Suprapubic skin (tissue), 4 donors: Measurements from ENCODE around the gene LRP1B. TPM values are rescaled to one million over a fixed set of nuclear protein-coding genes. Genes with fewer than 3 reads are reported as not detected.

Experiments used
- DNase-seq, 2 donors: peaks; one replicate each; pipeline ENCODE4 v3.0.0-alpha.2; 2019; ENCODE audit warnings: low spot score in 2 of 2
- H3K27ac ChIP-seq: fragments of 200-600 bp; sonication (generic); one replicate; pipeline ENCODE4 v1.5.1; 2019
- H3K27me3 ChIP-seq: fragments of 200-600 bp; sonication (generic); one replicate; pipeline ENCODE4 v1.5.1; 2019
- H3K36me3 ChIP-seq: fragments of 200-600 bp; sonication (generic); one replicate; pipeline ENCODE4 v1.5.1; 2019
- H3K4me1 ChIP-seq: fragments of 200-600 bp; sonication (generic); one replicate; pipeline ENCODE4 v1.5.1; 2019
- H3K4me3 ChIP-seq: fragments of 200-600 bp; sonication (generic); one replicate; pipeline ENCODE4 v1.5.1; 2019; ENCODE audit warnings: mild to moderate bottlenecking
- H3K9me3 ChIP-seq: fragments of 200-600 bp; sonication (generic); one replicate; pipeline ENCODE4 v1.5.1; 2019
- CTCF ChIP-seq, 2 donors: fragments of 200-600 bp in 1 of 2; fragments of 450-650 bp in 1 of 2; sonication (generic) in 1 of 2; IDR thresholded peaks; one replicate each; pipeline ENCODE4 v1.5.1; 2016 to 2019; ENCODE audit warnings: antibody characterized with exemption in 2 of 2, mild to moderate bottlenecking in 1 of 2, moderate library complexity in 1 of 2
- EP300 ChIP-seq: sonication (generic); formaldehyde crosslinking; IDR thresholded peaks from one replicate; pipeline ENCODE4 v1.6.1; 2017; ENCODE audit warnings: antibody characterized with exemption
- POLR2A ChIP-seq, 2 donors: fragments of 450-650 bp; IDR thresholded peaks; one replicate each; pipeline ENCODE4 v1.6.1; 2017; ENCODE audit warnings: antibody characterized with exemption in 2 of 2, mild to moderate bottlenecking in 2 of 2, moderate library complexity in 2 of 2
- POLR2AphosphoS5 ChIP-seq, 3 donors: sonication (generic); formaldehyde crosslinking; IDR thresholded peaks; one replicate each; pipeline ENCODE4 v1.6.1; 2017; ENCODE audit warnings: antibody characterized with exemption in 3 of 3
- WGBS: methylation state at CpG from one replicate; pipeline ENCODE4 v1.1.5; 2018; 5-methylcytosine and 5-hydroxymethylcytosine counted together
- total RNA-seq, 4 donors: library from RNA; depleted of rRNA; stranded (reverse); fragments of >200 nt; gene quantifications; one replicate each; pipeline ENCODE4 v1.1.0, GENCODE V29; 2016

LRP1B gene
- total RNA-seq, 4 donors from 2014 or later: 0.11 to 2.7 (median 1.3) TPM

DNA sequence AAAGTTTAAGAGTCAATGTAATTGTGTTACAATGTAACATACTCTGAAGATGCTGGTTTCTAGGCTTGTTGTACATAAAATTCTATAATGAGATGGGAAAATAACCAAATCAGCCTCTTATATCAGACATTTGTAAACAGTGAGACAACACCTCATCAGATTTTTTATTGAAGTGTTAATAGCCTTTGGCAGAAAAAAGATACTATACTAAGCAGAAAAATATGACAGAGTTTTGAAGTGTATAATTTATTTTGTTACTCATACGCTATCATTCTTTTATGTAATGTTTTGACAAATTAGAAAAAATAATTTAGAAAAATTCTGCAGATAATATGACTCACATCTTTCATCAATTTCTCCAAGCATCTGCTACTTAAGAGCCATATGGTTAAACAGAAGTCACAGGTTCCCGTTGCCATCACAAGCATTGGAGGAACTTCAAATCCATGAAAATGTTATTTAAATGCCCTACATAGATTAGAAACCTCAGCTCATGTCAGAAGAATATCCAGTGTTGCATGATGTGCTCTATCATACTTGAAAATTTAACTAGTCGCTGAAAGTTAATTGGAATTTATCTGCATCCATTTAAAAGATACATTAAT lies 535.4 kb downstream of the LRP1B start:
- no peaks in the 10 kb centered on the region for H3K27me3 ChIP-seq
- H3K4me3 ChIP-seq: no peak overlapping the region
- no peak for DNase-seq
- no peaks in the 10 kb centered on the region for H3K36me3 ChIP-seq
- H3K27ac ChIP-seq: no peak overlapping the region
- H3K9me3 ChIP-seq: no peaks in the 10 kb centered on the region
- H3K4me1 ChIP-seq: no peaks in the 10 kb centered on the region
- TF ChIP-seq POLR2AphosphoS5 (IDR thresholded peaks at IDR 0.05) (no peak), CTCF (IDR thresholded peaks at IDR 0.05) (no peak), EP300 (no peak), POLR2A (IDR thresholded peaks at IDR 0.05) (no peak)
- WGBS: 68% methylated on average over 3 of the region's 3 CpGs

DNA sequence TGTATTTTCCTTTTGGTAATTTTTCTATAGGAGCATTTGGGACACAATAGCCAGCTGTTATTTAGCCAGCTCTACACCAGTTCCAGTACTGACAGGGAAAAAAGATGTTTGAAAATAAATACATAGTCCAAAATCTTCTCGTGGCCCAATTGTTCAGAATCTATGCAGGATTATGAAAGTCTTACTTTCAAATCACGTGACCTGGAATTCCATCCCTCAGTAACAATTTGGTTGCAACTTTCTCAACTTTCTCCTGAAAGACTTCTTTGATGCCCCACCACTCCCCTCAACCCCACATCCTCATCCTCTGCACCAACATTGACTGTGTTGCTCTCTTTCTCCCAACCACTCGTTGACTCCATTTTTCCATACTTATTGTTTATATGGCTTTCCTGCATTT lies 539.0 kb downstream of the LRP1B start:
- no peak overlapping the region for H3K27ac ChIP-seq
- no peaks in the 10 kb centered on the region for H3K36me3 ChIP-seq
- H3K9me3 ChIP-seq: no peaks in the 10 kb centered on the region
- no peak for TF ChIP-seq EP300
- no peak for TF ChIP-seq CTCF (IDR thresholded peaks at IDR 0.05)
- TF ChIP-seq POLR2AphosphoS5 (IDR thresholded peaks at IDR 0.05): no peak
- TF ChIP-seq POLR2A (IDR thresholded peaks at IDR 0.05): no peak
- no peaks in the 10 kb centered on the region for H3K4me1 ChIP-seq
- no peak overlapping the region for H3K4me3 ChIP-seq
- no peaks in the 10 kb centered on the region for H3K27me3 ChIP-seq
- WGBS: 59% methylated on average over 3 of the region's 3 CpGs
- DNase-seq: no peak

DNA sequence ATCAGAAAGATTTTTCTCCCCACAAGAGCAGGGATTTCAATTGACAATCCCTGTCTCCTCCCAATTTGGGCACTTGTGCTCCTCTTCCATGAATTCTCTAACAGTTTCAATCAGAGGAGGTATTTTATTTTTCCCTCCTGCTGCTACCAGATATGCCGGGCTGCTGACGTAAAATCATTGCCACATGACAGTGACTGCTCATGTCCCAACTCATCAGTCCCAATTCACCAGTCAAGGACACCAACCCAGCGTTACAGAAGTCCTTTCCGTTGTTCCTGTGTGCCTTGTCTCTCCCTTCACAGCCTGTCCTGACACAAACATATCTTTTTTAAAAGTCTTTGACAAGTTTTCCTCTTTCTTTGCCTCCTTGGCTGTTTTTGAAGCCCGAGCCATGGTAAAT lies 540.2 kb downstream of the LRP1B start:
- 80% methylated on average over 5 of the region's 5 CpGs for WGBS
- DNase-seq: no peak

GRCh38 chr2:141589314-141589713 lies 541.5 kb downstream of the LRP1B start:
- no peaks in the 10 kb centered on the region for H3K36me3 ChIP-seq
- H3K27ac ChIP-seq: no peak overlapping the region
- 79% methylated on average over 7 of the region's 7 CpGs for WGBS

More for the DNA sequence above, 540.2 kb downstream of the LRP1B start:
- Histone ChIP-seq H3K4me1 (no peaks in the 10 kb centered on the region), H3K36me3 (no peaks in the 10 kb centered on the region), H3K27ac (no peak overlapping the region), H3K4me3 (no peak overlapping the region), H3K9me3 (no peaks in the 10 kb centered on the region), H3K27me3 (no peaks in the 10 kb centered on the region)
- TF ChIP-seq EP300: no peak
- TF ChIP-seq POLR2A (IDR thresholded peaks at IDR 0.05): no peak
- no peak for TF ChIP-seq CTCF (IDR thresholded peaks at IDR 0.05)
- no peak for TF ChIP-seq POLR2AphosphoS5 (IDR thresholded peaks at IDR 0.05)

DNA sequence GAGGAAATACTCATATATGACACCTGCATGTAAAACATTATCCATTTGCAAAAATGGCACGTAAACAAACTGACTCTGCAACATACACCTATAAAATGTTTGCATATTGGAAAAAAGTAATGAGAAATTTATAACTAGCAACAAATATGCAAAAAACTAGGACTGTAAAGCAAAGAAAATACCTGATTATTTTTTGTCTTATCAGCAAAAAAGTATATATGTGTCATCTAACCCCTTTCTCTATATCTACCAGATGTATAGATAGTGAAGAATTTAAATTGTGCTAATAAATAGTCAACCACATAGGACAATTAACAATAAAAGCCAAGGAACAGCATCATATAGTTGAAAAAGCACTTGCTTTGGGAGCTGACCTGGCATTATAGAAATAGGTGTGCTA lies 543.8 kb downstream of the LRP1B start:
- Histone ChIP-seq H3K9me3 (no peaks in the 10 kb centered on the region), H3K36me3 (no peaks in the 10 kb centered on the region), H3K27me3 (no peaks in the 10 kb centered on the region), H3K4me3 (no peak overlapping the region), H3K4me1 (no peaks in the 10 kb centered on the region), H3K27ac (no peak overlapping the region)
- DNase-seq: no peak
- TF ChIP-seq POLR2AphosphoS5 (IDR thresholded peaks at IDR 0.05): no peak
- WGBS: 100% methylated on average over 1 of the region's 1 CpG

More at GRCh38 chr2:141589314-141589713, 541.5 kb downstream of the LRP1B start:
- DNase-seq: no peak
- H3K9me3 ChIP-seq: no peaks in the 10 kb centered on the region
- H3K27me3 ChIP-seq: no peaks in the 10 kb centered on the region
- TF ChIP-seq CTCF (IDR thresholded peaks at IDR 0.05): no peak
- TF ChIP-seq POLR2AphosphoS5 (IDR thresholded peaks at IDR 0.05): no peak
- TF ChIP-seq EP300: no peak
- TF ChIP-seq POLR2A (IDR thresholded peaks at IDR 0.05): no peak
- no peaks in the 10 kb centered on the region for H3K4me1 ChIP-seq
- no peak overlapping the region for H3K4me3 ChIP-seq

- no peaks in the 10 kb centered on the region for H3K36me3 ChIP-seq
- 77% methylated on average over 3 of the region's 3 CpGs for WGBS
- no peak for DNase-seq
- H3K4me1 ChIP-seq: no peaks in the 10 kb centered on the region
- no peak overlapping the region for H3K27ac ChIP-seq
- no peak overlapping the region for H3K4me3 ChIP-seq
- no peak for TF ChIP-seq POLR2AphosphoS5 (IDR thresholded peaks at IDR 0.05)
- TF ChIP-seq CTCF (IDR thresholded peaks at IDR 0.05): no peak
- TF ChIP-seq POLR2A (IDR thresholded peaks at IDR 0.05): no peak
- no peak for TF ChIP-seq EP300
- no peaks in the 10 kb centered on the region for H3K9me3 ChIP-seq
- H3K27me3 ChIP-seq: no peaks in the 10 kb centered on the region
Measured at GRCh38 chr2:141582213-141582612, 548.6 kb downstream of the LRP1B start.
